Stimulated activated CD4-positive, alpha-beta T cell treated with anti-CD3 and anti-CD28 coated beads, Interleukin-15, amount 100 ng/mL, for 48 hours (primary cell): ENCODE data around the gene SLC39A9.
"Not testable (repeated sequence)": the region's sequence is repeated elsewhere in the genome, so short reads cannot be mapped to it uniquely, and the experiment has no call there.

Experiments
- DNase-seq, 2 donors: peaks; one replicate each; pipeline ENCODE4 v3.0.0-alpha.2; 2020; ENCODE audit warnings: low read depth in 2 of 2

The SLC39A9 gene

GRCh38 chr14:69475194-69475818 lies 76.8 kb downstream of the SLC39A9 start:
- DNase-seq, result no peak

- DNase-seq, result not testable (repeated sequence)
Measured at GRCh38 chr14:69476824-69477450, 78.4 kb downstream of the SLC39A9 start.

- DNase-seq, result not testable (repeated sequence)
Measured at GRCh38 chr14:69478055-69478454, 79.6 kb downstream of the SLC39A9 start.

GRCh38 chr14:69479696-69480095 lies 81.2 kb downstream of the SLC39A9 start:
- no peak for DNase-seq

GRCh38 chr14:69480136-69480535 lies 81.6 kb downstream of the SLC39A9 start:
- no peak for DNase-seq

- no peak for DNase-seq
Measured at GRCh38 chr14:69481815-69482568, 83.5 kb downstream of the SLC39A9 start.

- no peak for DNase-seq
Measured at GRCh38 chr14:69483765-69484443, 85.4 kb downstream of the SLC39A9 start.

GRCh38 chr14:69484444-69485314 lies 86.2 kb downstream of the SLC39A9 start, which contains the start of gene PLEKHD1:
Gene PLEKHD1, plus strand, starts transcription at chr14:69484728. Its CDS starts 238 bp downstream, at chr14:69484966.
- no peak for DNase-seq

- no peak for DNase-seq
Measured at GRCh38 chr14:69485315-69485660, 86.8 kb downstream of the SLC39A9 start.

- DNase-seq, result no peak
Measured at GRCh38 chr14:69485701-69486100, 87.2 kb downstream of the SLC39A9 start.

- no peak for DNase-seq
Measured at GRCh38 chr14:69487226-69487625, 88.7 kb downstream of the SLC39A9 start.

GRCh38 chr14:69487771-69488170 lies 89.3 kb downstream of the SLC39A9 start:
- no peak for DNase-seq

- no peak for DNase-seq
Measured at GRCh38 chr14:69489495-69489894, 91.0 kb downstream of the SLC39A9 start.

GRCh38 chr14:69490219-69490918 lies 91.9 kb downstream of the SLC39A9 start:
- DNase-seq, result no peak

GRCh38 chr14:69491193-69491592 lies 92.7 kb downstream of the SLC39A9 start:
- DNase-seq, result no peak

- no peak for DNase-seq
Measured at GRCh38 chr14:69493038-69493437, 94.5 kb downstream of the SLC39A9 start.

- DNase-seq, result no peak
Measured at GRCh38 chr14:69493791-69494190, 95.3 kb downstream of the SLC39A9 start.

GRCh38 chr14:69495341-69495921 lies 96.9 kb downstream of the SLC39A9 start:
- no peak for DNase-seq

GRCh38 chr14:69497866-69498265 lies 99.4 kb downstream of the SLC39A9 start:
- DNase-seq, result not testable (repeated sequence)

- not testable (repeated sequence) for DNase-seq
Measured at GRCh38 chr14:69498286-69498685, 99.8 kb downstream of the SLC39A9 start.
